ENCODE measurements around the gene AFG1L. TPM values are rescaled to one million over a fixed set of nuclear protein-coding genes. Genes with fewer than 3 reads are reported as not detected.

Gene AFG1L
- total RNA-seq, 4 donors from 2014 or later = 2.1 to 6.2 (median 2.8) TPM

DNA sequence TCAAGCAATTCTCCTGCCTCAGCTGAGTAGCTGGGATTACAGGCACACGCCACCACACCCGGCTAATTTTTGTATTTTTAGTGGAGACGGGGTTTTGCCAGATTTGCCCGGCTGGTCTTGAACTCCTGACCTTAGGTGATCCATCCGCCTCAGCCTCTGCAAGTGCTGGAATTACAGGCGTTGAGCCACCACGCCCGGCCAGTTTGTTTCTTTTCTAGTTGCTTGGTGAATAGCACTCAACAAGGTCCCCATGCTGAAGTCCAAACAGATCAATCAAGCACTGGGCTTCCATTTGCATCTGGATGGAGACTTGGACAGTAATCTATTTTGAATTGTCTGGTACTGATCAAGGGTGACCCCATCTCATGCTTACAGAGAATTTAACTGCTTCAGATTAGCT lies 157.0 kb downstream of the AFG1L start:
- DNase-seq (ENCODE audit: low spot score in 2 of 2) = no peak
- TF ChIP-seq, protein P1, sequence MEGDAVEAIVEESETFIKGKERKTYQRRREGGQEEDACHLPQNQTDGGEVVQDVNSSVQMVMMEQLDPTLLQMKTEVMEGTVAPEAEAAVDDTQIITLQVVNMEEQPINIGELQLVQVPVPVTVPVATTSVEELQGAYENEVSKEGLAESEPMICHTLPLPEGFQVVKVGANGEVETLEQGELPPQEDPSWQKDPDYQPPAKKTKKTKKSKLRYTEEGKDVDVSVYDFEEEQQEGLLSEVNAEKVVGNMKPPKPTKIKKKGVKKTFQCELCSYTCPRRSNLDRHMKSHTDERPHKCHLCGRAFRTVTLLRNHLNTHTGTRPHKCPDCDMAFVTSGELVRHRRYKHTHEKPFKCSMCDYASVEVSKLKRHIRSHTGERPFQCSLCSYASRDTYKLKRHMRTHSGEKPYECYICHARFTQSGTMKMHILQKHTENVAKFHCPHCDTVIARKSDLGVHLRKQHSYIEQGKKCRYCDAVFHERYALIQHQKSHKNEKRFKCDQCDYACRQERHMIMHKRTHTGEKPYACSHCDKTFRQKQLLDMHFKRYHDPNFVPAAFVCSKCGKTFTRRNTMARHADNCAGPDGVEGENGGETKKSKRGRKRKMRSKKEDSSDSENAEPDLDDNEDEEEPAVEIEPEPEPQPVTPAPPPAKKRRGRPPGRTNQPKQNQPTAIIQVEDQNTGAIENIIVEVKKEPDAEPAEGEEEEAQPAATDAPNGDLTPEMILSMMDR (IDR thresholded peaks at IDR 0.05) = no peak
- no peak overlapping the region for H3K4me3 ChIP-seq (ENCODE audit: low read depth, poor library complexity, severe bottlenecking)
- 84 to 92% methylated on average over 8 of the region's 8 CpGs for WGBS, 2 donors
- intact Hi-C loops (cut with DNase I; ENCODE audit: low total_unique reads) = no loop called here

DNA sequence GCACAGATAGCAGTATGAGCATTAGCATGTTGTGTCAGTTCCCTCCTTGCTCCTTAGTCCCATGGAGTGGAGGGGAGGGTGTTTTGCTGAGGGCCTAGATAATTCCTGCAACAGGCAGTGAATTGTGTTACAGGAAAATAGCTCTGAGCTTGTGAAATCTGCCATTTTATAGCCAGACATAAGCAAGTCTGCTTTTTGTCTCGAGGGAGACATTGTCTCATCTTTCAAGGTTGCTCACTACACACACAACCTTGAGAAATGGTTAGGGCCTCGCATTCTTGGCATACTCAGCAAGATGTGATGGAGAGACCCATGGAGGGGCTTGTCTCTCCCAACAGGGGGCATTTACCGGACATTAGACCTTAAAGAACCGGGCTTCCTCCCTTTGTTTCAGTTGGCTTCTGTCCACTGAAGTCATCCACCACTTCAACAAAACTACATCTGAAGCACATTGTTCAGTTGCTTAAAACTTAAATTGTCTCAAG lies 157.9 kb downstream of the AFG1L start:
- DNase-seq (ENCODE audit: low spot score in 2 of 2) = no peak
- no peak overlapping the region for H3K4me3 ChIP-seq (ENCODE audit: low read depth, poor library complexity, severe bottlenecking)
- TF ChIP-seq, protein P1 (IDR thresholded peaks at IDR 0.05) = no peak
- no peak for TF ChIP-seq POLR2A (IDR thresholded peaks at IDR 0.05)
- intact Hi-C loops (cut with DNase I; ENCODE audit: low total_unique reads) = no loop called here
- WGBS, 2 donors = 69 to 79% methylated on average over 4 of the region's 4 CpGs

DNA sequence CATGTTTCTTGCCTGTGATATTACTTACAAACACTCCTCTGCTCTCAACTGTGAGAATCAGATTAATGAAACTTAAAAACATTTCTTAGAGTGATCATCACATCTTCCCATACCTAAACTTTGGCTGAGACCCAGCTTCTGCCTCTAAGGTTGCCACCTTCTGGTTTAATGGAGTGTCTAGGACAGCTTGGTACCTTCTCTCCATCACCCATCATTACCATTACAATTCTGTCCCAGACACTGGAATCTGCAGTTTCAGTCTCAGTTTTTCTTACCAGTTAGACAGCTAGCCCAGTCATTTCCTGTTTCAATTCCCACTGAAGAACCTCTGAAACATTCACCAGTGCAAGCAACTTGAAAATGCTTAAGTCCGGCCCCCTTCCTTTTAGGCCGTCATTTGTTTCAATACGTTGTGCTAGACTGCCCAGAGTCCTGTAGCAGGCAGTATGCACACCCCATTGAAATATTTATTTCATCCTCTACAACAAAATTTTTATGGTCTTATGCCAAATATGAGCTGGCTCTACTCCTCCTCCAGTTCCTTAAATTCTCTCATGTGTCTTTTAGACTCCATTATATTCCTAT lies 158.8 kb downstream of the AFG1L start:
- intact Hi-C loops (cut with DNase I; ENCODE audit: low total_unique reads) = no loop called here
- no peak for DNase-seq (ENCODE audit: low spot score in 2 of 2)
- no peak for TF ChIP-seq POLR2A (IDR thresholded peaks at IDR 0.05)
- TF ChIP-seq, protein P1 (IDR thresholded peaks at IDR 0.05) = no peak
- H3K4me3 ChIP-seq (ENCODE audit: low read depth, poor library complexity, severe bottlenecking) = no peak overlapping the region
- WGBS, 2 donors = 59 to 62% methylated on average over 3 of the region's 3 CpGs

DNA sequence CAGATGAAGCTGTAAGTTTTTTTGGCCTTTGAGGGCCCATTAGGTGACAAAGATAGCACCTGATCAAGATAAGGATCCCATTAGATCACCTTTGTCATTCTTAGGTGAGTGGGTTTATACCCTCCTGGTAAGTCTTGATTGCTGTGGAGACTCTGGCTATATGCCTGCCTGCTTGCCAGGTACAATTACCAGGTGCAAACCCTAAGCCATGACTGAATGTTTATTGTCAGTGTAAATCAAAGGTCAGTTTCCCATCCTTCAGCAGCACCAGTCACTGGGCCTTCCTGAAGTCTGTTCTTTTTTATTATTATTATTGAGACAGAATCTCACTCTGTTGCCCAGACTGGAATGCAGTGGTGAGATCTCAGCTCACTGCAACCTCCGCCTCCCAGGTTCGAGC lies 159.5 kb downstream of the AFG1L start:
- TF ChIP-seq, protein P1 (IDR thresholded peaks at IDR 0.05) = no peak
- no peak for TF ChIP-seq POLR2A (IDR thresholded peaks at IDR 0.05)
- DNase-seq (ENCODE audit: low spot score in 2 of 2) = no peak
- no peak overlapping the region for H3K4me3 ChIP-seq (ENCODE audit: low read depth, poor library complexity, severe bottlenecking)
- 92 to 100% methylated on average over 2 of the region's 2 CpGs for WGBS, 2 donors
- intact Hi-C loops (cut with DNase I; ENCODE audit: low total_unique reads) = no loop called here

DNA sequence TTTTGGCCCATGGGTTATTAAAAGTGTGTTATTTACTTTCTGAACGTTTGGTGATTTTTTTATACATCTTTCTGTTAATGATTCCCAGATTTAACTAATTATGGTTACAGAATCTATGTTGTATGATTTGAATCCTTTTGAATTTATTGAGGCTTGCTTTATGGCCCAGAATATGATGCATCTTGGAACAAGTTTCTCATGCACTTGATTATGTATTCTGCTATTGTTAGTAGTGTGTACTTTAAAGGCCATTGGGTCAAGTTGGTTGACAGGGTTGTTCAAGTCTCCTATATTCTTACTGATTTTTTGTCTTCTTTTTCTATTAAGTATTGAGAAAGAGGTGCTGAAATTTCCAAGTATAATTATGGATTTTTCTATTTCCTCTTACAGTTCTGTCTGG lies 160.8 kb downstream of the AFG1L start:
- no peak for TF ChIP-seq POLR2A (IDR thresholded peaks at IDR 0.05)
- TF ChIP-seq, protein P1 (IDR thresholded peaks at IDR 0.05) = no peak
- 36 to 40% methylated on average over 1 of the region's 1 CpG for whole genome bisulfite sequencing, 2 donors
- no peak for DNase-seq (ENCODE audit: low spot score in 2 of 2)

DNA sequence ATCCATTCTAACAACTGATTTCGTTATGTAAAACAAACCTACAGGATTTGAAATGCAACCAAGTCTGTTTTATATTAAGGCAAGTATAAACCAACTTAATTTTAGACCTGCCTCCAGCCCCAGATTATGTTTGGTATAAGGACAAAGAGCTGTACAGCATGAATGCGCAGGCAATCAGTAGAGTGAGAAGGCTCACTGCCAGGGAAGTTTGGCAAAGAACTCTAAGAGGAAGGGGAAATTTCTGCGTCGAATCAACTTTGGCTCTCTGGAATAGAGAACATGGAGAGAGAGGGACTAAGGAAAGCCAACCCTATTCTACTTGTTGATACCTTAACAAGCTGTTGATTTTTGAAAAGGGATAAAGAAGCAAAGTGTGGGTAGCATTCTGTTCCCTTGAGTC lies 168.9 kb downstream of the AFG1L start:
- no peak for TF ChIP-seq POLR2A (IDR thresholded peaks at IDR 0.05)
- TF ChIP-seq, protein P1 (IDR thresholded peaks at IDR 0.05) = no peak
- no peak overlapping the region for H3K4me3 ChIP-seq (ENCODE audit: low read depth, poor library complexity, severe bottlenecking)
- DNase-seq (ENCODE audit: low spot score in 2 of 2) = no peak
- intact Hi-C loops (cut with DNase I; ENCODE audit: low total_unique reads) = no loop called here
- WGBS, 2 donors = 29 to 30% methylated on average over 4 of the region's 4 CpGs

More for the DNA sequence above, 160.8 kb downstream of the AFG1L start:
- H3K4me3 ChIP-seq (ENCODE audit: low read depth, poor library complexity, severe bottlenecking) = no peak overlapping the region
- intact Hi-C loops (cut with DNase I; ENCODE audit: low total_unique reads) = no loop called here
